Hematopoietic multipotent progenitor cell (in vitro differentiated cells): ENCODE data around the gene TM9SF2. TPM values are rescaled to one million over a fixed set of nuclear protein-coding genes. Genes with fewer than 3 reads are reported as not detected.

ENCODE experiments used
- DNase-seq, 3 donors: peaks; one replicate each; pipeline ENCODE4 v3.0.0-alpha.2; 2011 to 2015; ENCODE audit warnings: low read depth in 2 of 3, low spot score in 2 of 3
- total RNA-seq: library from RNA; depleted of rRNA; stranded (reverse); fragments of >200 nt; gene quantifications from one replicate; pipeline ENCODE4 v1.2.3, GENCODE V29; 2012

The TM9SF2 gene
- total RNA-seq, 1 donor: 66.8 TPM

DNA sequence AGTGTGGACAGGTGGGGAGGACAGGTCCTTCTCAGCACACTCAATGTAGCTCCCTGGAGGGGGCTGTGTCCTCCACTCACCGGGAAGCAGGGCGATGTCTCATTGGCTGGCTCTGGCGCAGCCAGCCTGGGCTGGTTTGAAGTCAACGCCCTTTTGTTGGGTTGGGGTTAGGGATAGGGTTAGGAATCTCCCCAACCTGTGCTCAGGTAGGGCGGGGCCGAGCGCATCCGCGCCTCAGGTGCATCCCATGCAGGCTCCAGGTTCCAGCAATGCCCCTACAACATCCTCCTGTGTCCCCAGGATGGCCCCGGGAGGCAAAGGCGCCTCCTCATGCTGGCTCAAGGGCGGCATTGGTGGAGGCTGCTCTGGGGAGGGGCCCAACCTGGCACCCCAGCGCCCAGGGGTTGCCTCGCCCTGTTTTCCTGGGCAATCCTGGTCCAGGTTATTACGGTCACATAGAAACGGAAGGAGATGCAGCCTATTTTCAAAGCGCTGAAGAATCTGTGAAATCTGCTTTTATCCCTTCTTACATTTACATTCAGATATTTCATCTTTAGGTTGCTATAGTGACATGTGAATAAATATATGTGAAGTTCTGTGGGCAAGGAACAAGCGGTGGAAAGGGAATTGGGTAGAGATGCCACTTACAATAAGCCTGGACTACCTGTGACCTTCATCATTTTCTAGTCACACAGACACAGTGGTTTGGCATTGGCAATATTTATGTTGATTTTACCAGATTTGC lies 74.3 kb downstream of the TM9SF2 start:
- no peak for DNase-seq

DNA sequence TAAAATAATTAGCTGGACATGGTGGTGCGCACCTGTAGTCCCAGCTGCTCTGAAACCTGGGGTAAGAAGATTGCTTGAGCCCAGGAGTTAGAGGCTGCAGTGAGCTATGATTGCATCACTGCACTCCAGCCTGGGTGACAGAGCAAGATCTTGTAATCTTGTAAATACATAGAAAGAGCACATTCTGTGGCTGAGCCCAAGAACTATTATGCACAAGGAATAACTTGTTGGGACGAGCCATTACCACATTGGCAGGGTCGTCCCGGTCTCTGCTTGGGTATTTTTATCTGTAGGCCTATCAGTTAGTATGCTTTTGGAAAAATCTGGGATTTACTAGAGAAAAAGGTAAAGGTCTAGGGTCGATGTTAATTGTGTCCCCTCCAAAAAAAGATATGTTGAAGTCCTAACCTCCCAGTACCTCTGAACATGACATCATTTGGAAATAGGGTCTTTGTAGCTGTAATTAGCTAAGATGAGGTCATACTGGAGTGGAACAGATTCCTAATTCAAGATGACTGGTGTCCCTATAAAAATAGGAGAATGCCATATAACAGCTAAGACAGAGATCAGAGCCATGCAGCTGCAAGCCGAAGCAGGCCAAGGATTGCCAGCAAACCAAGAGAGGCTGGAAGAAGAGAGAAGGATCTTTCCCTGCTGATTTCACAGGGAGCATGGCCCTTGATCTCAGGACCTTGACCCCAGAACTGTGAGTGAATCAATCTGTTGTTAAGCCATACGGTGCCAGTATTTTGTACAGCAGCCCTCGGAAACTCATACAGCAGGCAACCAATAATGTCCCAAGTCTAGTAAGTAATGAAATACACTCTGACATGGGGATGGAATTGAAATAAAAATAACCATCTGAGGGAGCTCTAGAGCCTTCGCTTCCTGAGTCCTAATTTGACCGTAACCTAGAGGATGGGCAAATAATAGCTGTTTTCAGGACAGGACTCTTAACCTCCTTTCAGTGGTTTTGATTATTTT lies 77.0 kb downstream of the TM9SF2 start:
- peak in 1 of 3 donors; percentile 39 for DNase-seq

DNA sequence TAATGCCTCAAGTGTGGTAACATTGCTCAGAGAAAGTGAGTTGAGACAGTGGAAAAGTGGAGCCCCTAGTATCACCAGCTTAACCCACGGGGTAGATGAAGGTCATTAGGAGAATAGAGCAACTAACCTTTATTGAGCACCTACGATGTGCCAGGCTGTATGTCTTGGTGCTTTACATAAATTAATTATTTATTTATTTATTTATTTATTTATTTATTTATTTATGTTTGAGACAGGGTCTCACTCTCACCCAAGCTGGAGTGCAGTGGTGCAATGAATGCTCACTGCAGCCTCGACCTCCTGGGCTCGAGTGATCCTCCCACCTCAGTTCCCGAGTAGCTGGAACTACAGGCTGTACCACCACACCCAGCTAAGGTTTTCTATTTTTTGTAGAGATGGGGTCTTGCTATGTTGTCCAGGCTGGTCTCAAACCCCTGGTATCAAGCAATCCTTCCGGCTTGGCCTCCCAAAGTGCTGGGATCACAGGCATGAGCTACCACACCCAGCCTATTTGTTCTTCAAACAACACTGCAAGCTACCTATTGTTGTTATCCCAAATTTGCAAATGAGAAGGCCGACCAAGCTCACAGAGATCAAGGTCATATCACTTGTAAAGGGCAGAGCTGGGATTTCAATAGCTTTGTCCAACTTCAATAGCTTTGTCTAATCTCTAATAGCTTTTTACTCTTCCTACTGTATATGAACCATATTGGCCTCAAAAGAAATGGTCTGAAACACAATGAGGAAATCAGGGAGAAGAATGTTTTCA lies 79.4 kb downstream of the TM9SF2 start:
- DNase-seq: no peak

- DNase-seq: no peak
Measured at GRCh38 chr13:99582511-99582910, 81.2 kb downstream of the TM9SF2 start.

- no peak for DNase-seq
Measured at GRCh38 chr13:99585609-99586008, 84.3 kb downstream of the TM9SF2 start.

DNA sequence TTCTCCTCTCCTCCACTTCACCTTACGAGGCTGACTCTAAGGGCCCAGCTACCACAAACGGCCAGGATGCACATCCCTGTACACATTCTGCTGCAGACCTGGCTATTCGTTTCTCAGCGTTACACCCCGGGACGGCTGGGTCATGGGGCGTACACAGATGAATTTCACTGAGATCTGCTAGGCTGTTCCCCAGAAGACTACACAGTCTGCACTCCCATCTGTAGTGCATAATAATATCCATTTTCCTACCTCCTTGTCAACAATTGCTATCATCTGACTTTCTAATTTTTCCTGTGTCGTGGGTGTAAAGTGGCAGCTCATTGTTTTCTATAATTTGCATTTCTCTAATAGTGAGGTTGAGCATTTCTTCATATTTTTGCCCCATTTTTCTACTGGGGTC lies 85.7 kb downstream of the TM9SF2 start:
- no peak for DNase-seq

- DNase-seq: no peak
Measured at GRCh38 chr13:99587893-99588606, 86.8 kb downstream of the TM9SF2 start.

- no peak for DNase-seq
Measured at GRCh38 chr13:99589575-99589974, 88.3 kb downstream of the TM9SF2 start.

- DNase-seq: peak in 1 of 3 donors; percentile 37
Measured at GRCh38 chr13:99590519-99591011, 89.3 kb downstream of the TM9SF2 start.

DNA sequence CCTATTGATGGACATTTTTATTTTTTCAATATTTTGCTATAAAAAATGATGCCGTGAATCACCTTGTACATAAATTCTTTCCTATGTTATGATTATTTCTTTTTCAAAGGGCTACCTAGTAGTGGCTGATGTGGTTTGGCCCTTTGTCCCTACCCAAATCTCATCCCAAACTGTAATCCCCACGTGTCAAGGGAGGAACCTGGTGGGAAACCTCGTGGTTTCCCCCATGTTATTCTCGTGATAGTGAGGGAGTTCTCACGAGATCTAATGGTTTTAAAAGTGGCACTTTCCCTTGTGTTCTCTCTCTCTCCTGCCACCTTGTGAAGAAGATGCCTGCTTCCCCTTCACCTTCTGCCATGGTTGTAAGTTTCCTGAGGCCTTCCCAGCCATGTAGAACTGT lies 94.9 kb downstream of the TM9SF2 start:
- DNase-seq: no peak

DNA sequence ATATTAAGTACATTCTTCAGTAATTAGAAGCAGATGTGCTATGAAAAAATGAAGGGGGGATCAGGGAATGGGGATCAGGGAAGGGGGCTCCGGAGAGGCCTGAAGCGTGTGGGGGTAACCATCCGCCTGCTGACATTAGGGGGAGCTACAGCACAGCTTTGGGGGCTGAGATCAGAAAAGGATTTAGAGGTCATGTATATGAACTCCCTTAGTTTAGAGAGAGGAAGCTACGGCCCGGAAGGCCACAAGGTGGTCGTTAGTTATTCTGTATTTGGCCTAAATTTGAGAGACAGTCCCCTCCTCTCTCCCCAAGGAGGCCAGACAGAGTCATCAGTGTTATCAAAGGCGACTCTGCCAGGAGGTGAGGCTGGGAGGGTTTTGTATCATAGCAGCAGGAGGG lies 99.0 kb downstream of the TM9SF2 start:
- no peak for DNase-seq

GRCh38 chr13:99601535-99601934 lies 100.3 kb downstream of the TM9SF2 start:
- peak in 1 of 3 donors; percentile 31 for DNase-seq

- no peak for DNase-seq
Measured at GRCh38 chr13:99604636-99605035, 103.4 kb downstream of the TM9SF2 start.

- DNase-seq: peak in 2 of 3 donors; percentile 50 to 67
Measured at GRCh38 chr13:99605420-99606323, 104.4 kb downstream of the TM9SF2 start.

- peak; percentile 85 to 89 (median 87) for DNase-seq
Measured at GRCh38 chr13:99606324-99607066, 105.2 kb downstream of the TM9SF2 start, which contains the start of gene CLYBL. Gene CLYBL (plus strand): TSS chr13:99606690.

DNA sequence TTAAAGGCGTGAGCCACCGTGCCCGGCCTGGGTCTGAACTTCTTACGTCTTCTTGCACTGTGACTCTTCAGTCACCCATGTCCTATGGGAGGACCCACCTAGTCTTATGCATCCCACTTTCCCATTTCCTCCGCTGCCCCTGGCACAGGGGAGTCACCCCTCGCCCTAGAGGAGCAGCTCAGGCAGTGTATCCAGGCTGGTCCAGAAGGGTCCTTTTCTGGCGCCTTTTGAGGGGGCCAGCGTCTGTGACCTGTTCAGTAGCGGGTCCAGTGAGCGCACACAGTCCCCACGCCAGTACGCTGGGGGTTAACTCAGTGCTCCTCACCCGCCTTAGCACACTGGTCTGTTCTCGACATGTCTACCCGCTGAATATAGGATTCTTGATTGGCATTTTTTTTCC lies 107.1 kb downstream of the TM9SF2 start:
- no peak for DNase-seq

DNA sequence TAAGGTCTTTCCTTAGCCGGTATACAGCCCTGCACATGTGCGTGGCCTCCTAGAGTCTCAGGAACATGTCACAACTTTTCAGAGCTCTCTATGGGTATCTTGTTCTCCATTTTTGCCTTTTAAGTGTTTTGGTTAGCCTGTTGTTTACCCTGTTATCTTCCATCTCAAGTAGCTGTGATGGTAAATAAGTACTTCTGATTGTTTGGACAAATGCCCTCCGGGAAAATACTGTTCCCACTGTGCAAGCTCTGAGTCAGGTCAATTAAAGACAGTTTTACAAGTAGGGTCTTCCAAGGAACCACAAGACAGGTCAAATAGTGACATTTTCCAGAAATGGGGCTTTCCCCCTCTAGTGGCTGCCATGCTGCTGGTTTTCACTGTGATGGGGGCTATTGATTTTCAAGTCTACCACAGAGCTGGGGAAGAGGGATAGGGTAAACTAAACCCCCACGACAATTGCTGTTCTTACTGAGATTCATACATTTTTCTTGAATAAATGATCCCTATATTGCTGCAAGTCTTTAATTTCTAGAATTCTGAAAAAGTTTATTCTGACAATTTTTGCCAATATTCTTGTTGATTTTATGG lies 109.5 kb downstream of the TM9SF2 start:
- DNase-seq: no peak
